ENCODE data around the gene INCA1. TPM values are rescaled to one million over a fixed set of nuclear protein-coding genes. Genes with fewer than 3 reads are reported as not detected.

Gene INCA1
- total and polyA plus RNA-seq, 8 donors: 1.3 to 6.1 (median 1.6) TPM; not detected in 3

GRCh38 chr17:4950746-4951204 lies 46.5 kb downstream of the INCA1 start, which contains the start of gene ENO3:
TSS of gene ENO3 (plus strand) at chr17:4951119. CDS start at chr17:4951830, 711 bp downstream.
- Histone ChIP-seq H3K9me3 (no peaks in the 10 kb centered on the region), H3K4me1 (peaks cover 24 to 42% (median 34%) of the 10 kb centered on the region in 4 donors), H3K4me3 (peak within 1 kb of the TSS; percentile 82 to 100 (median 100)), H3K27ac (peak within 1 kb of the TSS; percentile 96 to 100 (median 99)), H3K27me3 (no peaks in the 10 kb centered on the region), H3K36me3 (peaks cover 9 to 14% (median 11%) of the 10 kb centered on the region in 4 donors)
- intact Hi-C loops (cut with DNase I; ENCODE audit: low total_unique reads): no loop called here
- DNase-seq: peak in 1 of 2 donors; percentile 44
- TF ChIP-seq POLR2AphosphoS5 (IDR thresholded peaks at IDR 0.05) (no peak), POLR2A (IDR thresholded peaks at IDR 0.05) (no peak), EP300 (IDR thresholded peaks at IDR 0.05) (no peak)
- TF ChIP-seq, protein P1, sequence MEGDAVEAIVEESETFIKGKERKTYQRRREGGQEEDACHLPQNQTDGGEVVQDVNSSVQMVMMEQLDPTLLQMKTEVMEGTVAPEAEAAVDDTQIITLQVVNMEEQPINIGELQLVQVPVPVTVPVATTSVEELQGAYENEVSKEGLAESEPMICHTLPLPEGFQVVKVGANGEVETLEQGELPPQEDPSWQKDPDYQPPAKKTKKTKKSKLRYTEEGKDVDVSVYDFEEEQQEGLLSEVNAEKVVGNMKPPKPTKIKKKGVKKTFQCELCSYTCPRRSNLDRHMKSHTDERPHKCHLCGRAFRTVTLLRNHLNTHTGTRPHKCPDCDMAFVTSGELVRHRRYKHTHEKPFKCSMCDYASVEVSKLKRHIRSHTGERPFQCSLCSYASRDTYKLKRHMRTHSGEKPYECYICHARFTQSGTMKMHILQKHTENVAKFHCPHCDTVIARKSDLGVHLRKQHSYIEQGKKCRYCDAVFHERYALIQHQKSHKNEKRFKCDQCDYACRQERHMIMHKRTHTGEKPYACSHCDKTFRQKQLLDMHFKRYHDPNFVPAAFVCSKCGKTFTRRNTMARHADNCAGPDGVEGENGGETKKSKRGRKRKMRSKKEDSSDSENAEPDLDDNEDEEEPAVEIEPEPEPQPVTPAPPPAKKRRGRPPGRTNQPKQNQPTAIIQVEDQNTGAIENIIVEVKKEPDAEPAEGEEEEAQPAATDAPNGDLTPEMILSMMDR (IDR thresholded peaks at IDR 0.05): no peak
- 48 to 59% (median 53%) methylated on average over 7 of the region's 7 CpGs for WGBS, 5 donors

DNA sequence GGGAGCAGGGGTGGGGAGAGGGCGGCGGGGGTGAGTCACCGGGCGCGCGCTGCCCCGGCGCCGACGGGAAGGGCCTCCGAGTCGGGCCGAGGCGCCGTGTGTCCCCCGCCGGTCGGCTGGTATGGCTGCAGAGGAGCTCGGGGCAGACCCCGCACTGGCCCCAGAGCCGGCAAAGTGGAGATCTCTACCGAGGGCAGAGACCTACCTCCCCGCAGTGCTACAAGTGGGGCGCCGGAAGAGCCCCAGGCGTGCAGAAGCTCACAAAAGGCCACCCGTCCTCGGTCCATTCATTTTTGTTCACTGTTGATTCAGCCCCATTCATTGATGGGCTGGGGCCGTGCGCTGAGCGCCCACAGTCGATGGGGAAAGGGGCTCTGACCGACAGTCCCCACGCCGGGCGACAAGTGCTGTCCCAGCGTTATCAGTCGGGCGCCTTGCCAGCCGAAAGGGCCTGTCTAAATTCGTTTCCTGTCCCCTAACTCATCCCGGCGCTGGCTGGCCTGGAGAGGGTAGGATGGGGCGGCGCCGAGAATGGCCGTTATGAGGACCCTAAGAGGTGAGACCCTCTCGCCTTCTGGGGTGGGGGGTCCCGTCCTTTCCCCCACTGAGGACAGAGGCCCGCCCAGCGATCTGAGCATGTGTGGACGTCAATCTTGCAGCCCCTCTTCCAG lies 47.1 kb downstream of the INCA1 start:
- intact Hi-C loops (cut with DNase I; ENCODE audit: low total_unique reads): no loop called here
- TF ChIP-seq POLR2AphosphoS5 (IDR thresholded peaks at IDR 0.05) (no peak), POLR2A (IDR thresholded peaks at IDR 0.05) (no peak), EP300 (IDR thresholded peaks at IDR 0.05) (no peak)
- TF ChIP-seq, protein P1 (IDR thresholded peaks at IDR 0.05): no peak
- Histone ChIP-seq H3K9me3 (no peaks in the 10 kb centered on the region), H3K27me3 (no peaks in the 10 kb centered on the region), H3K36me3 (peaks cover 15 to 19% (median 16%) of the 10 kb centered on the region in 4 donors), H3K27ac (peak overlapping the region; percentile 96 to 100 (median 99)), H3K4me1 (peaks cover 30 to 48% (median 40%) of the 10 kb centered on the region in 4 donors), H3K4me3 (peak overlapping the region; percentile 82 to 100 (median 100))
- 4 to 17% (median 7%) methylated on average over 26 to 52 of the region's 52 CpGs for WGBS, 5 donors
- peak; percentile 61 to 73 for DNase-seq

DNA sequence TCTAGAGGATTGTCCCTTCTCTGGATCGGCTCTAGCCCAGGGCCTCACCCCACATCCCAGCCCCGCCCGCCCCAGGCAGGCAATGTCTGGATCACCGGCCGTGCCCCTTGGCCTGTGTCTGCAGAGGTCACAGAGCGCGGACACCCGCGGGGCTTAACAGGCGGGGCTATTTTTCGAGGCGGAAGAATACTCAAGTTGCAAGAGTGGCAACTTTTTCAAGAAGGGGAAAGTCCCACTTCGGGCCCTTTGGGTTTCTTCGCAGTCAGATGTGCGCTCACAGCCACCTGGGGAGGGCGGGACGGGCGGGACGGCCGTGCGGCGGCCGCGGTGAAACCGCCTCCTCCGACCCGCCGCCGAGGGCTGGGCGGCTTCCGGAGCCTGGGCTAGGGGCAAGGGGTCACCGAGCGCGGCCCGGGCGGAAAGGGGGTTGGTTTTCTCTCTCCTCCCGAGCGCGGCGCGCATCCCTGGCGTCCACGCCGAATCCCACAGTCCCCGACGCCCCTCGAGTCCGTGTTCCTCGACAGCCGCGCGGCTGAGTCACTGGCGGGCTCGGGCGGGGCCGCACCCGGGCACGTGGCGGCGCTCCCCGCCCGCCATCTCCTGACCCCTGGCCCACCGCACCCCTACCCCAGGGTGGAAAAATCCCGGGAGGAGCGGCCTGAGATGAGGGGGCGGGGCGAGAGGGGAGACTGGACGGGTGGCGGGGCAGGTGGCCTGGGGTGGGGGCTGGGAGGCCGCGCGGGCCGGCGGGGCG lies 47.8 kb downstream of the INCA1 start:
- no peaks in the 10 kb centered on the region for H3K9me3 ChIP-seq
- peaks cover 20 to 27% (median 23%) of the 10 kb centered on the region in 4 donors for H3K36me3 ChIP-seq
- DNase-seq: peak; percentile 82 to 90
- 0 to 1% (median 0%) methylated on average over 36 to 75 of the region's 75 CpGs for WGBS, 5 donors
- peaks cover 37 to 55% (median 47%) of the 10 kb centered on the region in 4 donors for H3K4me1 ChIP-seq
- TF ChIP-seq POLR2AphosphoS5 (IDR thresholded peaks at IDR 0.05): peak in 2 of 3 donors; percentile 14 to 36
- TF ChIP-seq, protein P1 (IDR thresholded peaks at IDR 0.05): no peak
- peak overlapping the region; percentile 82 to 100 (median 100) for H3K4me3 ChIP-seq
- intact Hi-C loops (cut with DNase I; ENCODE audit: low total_unique reads): no loop called here
- H3K27ac ChIP-seq: peak overlapping the region; percentile 96 to 100 (median 99)
- H3K27me3 ChIP-seq: no peaks in the 10 kb centered on the region

DNA sequence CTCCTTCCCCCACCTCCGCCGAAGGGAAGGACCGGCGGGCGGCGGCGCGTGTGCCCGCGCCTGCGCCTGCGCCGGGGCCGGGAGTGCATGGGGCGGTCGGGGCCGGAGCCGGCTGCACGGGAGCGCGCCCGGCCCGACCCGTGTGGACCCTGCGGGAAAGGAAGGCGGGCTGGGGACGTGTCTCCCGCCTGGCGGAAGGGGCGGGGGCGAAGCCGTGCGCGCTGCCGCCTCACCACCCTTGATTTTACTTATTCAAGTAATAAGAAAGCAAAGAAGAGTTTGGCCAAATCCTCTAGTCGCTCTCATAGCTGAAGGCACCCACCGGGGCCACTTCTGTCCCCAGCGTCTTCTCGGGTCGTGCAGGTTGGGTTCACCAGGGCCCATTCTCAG lies 48.4 kb downstream of the INCA1 start:
- Histone ChIP-seq H3K27ac (peak overlapping the region; percentile 96 to 100 (median 99)), H3K9me3 (no peaks in the 10 kb centered on the region), H3K4me3 (peak overlapping the region; percentile 82 to 100 (median 100)), H3K4me1 (peaks cover 40 to 61% (median 53%) of the 10 kb centered on the region in 4 donors), H3K27me3 (no peaks in the 10 kb centered on the region), H3K36me3 (peaks cover 24 to 32% (median 29%) of the 10 kb centered on the region in 4 donors)
- DNase-seq: peak; percentile 83 to 97
- TF ChIP-seq POLR2AphosphoS5 (IDR thresholded peaks at IDR 0.05): peak; percentile 3 to 80 (median 39)
- TF ChIP-seq POLR2A (IDR thresholded peaks at IDR 0.05): no peak
- no peak for TF ChIP-seq EP300 (IDR thresholded peaks at IDR 0.05)
- TF ChIP-seq, protein P1 (IDR thresholded peaks at IDR 0.05): no peak
- WGBS, 5 donors: 0 to 1% (median 1%) methylated on average over 19 to 40 of the region's 40 CpGs
- intact Hi-C loops (cut with DNase I; ENCODE audit: low total_unique reads): no loop called here

Data from stomach (tissue), 9 donors.